Fibroblast of mammary gland (primary cell): ENCODE measurements around the gene CNOT1.
A peak's percentile ranks its signal among the peaks of the same experiment; 100 is the strongest.
"Not testable (repeated sequence)": the region's sequence is repeated elsewhere in the genome, so short reads cannot be mapped to it uniquely, and the experiment has no call there.

ENCODE experiments used
- DNase-seq: peaks from one replicate; pipeline ENCODE4 v3.0.0-alpha.2; 2010; ENCODE audit warnings: low read depth
- H3K4me3 ChIP-seq: 2 replicates; pipeline ENCODE4 v1.5.1; 2011; ENCODE audit warnings: low read depth, mild to moderate bottlenecking, low read length, moderate library complexity; ENCODE audit not compliant: control insufficient read depth
- TF ChIP-seq, protein P1 (sequence below): conservative IDR thresholded peaks from 2 replicates; pipeline ENCODE4 v1.5.1; 2011; ENCODE audit warnings: low read depth, low read length, inconsistent platforms; ENCODE audit not compliant: control insufficient read depth, insufficient read depth

CNOT1 gene

DNA sequence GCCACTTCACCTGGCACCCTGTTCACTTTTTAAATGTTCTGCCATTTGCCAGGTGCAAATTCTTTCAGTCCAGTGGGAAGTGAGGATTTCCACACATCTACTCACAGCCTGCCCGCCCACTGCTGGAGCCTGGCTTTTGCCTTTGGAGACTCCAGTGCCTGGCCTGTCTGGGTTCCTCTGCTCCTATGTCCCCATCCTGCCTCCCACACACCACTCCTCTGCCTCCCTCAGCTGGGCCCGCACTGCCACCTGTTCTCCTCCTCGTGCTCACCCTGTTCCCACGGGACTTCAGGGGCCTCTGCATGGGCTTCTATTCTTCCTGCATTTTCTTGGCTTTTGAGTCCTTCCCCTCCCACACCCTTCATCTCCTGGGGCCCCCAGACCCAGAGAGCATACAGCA is 137.6 kb downstream of the CNOT1 start:
- no peak for DNase-seq
- H3K4me3 ChIP-seq, result no peak overlapping the region
- TF ChIP-seq, protein P1, sequence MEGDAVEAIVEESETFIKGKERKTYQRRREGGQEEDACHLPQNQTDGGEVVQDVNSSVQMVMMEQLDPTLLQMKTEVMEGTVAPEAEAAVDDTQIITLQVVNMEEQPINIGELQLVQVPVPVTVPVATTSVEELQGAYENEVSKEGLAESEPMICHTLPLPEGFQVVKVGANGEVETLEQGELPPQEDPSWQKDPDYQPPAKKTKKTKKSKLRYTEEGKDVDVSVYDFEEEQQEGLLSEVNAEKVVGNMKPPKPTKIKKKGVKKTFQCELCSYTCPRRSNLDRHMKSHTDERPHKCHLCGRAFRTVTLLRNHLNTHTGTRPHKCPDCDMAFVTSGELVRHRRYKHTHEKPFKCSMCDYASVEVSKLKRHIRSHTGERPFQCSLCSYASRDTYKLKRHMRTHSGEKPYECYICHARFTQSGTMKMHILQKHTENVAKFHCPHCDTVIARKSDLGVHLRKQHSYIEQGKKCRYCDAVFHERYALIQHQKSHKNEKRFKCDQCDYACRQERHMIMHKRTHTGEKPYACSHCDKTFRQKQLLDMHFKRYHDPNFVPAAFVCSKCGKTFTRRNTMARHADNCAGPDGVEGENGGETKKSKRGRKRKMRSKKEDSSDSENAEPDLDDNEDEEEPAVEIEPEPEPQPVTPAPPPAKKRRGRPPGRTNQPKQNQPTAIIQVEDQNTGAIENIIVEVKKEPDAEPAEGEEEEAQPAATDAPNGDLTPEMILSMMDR, result no peak

DNA sequence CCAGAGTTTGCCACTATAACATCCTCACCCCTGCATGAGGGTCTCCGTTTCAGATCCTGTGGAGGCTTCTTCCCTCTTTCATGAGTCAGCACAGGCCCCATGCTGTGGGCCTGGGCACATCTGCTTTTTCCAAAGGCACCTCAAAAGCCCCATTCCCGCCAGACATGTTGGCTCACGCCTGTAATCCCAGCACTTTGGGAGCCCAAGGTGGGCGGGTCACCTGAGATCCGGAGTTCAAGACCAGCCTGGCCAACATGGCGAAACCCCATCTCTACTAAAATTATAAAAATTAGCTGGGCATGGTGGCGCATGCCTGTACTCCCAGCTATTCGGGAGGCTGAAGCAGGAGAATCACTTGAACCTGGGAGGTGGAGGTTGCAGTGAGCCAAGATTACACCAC is 139.1 kb downstream of the CNOT1 start:
- not testable (repeated sequence) for H3K4me3 ChIP-seq, DNase-seq

DNA sequence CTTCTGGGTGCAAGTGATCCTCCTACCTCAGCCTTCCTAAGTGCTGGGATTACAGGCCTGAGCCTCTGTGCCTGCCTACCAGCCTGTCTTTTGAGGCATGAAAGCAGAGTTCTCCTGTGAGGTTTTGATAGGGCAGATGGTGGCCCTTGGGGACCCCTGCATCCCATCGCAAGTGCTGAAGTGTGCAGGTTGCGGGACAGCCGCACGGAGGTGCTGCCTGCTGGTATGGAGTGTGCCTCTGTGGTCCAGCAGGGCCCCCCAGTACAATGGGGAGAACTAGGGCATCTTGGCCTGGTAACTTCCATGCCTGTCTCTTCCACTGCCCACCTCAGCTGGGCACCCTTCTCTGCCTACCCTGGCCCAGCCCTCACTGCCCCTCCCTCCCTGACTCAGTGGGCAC is 139.6 kb downstream of the CNOT1 start:
- H3K4me3 ChIP-seq, result no peak overlapping the region
- no peak for DNase-seq
- TF ChIP-seq, protein P1, result no peak

DNA sequence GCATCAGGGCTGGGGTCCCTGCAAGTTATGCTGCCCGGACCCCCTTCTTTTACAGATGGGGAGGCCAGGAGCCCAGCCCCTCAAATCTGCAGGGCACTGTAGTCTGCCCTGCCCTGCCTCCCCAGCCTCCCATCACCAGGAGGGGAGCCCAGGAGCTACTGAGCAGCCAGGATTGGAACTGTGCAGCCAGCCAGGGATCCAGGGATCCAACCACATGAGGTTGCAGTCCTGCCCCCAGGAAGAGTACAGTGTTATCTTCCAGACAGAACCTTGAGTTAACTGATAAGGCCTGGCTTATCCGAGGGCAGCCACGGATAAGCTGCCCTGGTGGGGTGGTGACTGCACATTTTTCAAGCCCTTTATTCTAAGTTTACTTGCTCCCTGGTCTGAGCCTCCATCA is 141.1 kb downstream of the CNOT1 start:
- no peak for DNase-seq
- TF ChIP-seq, protein P1, result no peak
- no peak overlapping the region for H3K4me3 ChIP-seq

DNA sequence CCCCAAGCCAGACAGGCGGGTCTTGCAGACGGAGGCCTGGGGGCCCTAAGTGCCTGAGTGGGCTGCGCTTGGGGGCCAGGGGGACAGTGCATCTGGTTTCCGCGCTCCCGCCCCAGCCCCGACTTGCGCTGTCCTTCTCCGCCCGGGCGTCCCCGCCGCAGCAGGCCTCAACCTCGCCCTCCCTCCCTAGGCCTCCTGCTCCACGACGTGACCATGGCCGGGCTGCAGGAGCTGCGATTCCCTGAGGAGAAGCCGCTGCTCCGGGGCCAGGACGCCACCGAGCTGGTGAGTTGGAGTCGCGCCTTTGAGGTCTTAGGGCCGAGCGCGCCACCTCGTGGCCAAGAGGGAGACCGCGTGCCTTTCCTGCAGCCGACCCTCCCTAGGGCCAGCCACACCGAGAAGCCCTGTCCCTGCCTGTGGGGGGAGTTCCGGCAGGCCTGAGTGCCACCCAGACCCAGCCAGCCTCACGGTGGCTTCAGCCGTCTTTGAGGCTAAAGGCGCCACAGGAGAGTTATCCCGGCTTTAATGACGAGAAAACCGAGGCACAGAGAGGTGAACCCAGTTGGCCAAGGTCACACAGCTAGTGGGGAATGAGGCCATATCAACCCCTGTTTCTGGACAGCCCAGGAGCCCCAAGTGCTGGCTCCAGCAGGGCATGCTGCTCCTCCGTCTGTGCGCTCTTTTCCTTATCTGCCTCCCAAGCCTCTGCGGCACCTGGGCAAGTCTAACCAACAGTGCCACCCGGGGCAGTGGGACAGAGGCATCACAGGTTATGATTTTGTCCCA is 141.9 kb downstream of the CNOT1 start:
- no peak overlapping the region for H3K4me3 ChIP-seq
- DNase-seq, result peak; percentile 66
- TF ChIP-seq, protein P1, result peak; percentile 66

DNA sequence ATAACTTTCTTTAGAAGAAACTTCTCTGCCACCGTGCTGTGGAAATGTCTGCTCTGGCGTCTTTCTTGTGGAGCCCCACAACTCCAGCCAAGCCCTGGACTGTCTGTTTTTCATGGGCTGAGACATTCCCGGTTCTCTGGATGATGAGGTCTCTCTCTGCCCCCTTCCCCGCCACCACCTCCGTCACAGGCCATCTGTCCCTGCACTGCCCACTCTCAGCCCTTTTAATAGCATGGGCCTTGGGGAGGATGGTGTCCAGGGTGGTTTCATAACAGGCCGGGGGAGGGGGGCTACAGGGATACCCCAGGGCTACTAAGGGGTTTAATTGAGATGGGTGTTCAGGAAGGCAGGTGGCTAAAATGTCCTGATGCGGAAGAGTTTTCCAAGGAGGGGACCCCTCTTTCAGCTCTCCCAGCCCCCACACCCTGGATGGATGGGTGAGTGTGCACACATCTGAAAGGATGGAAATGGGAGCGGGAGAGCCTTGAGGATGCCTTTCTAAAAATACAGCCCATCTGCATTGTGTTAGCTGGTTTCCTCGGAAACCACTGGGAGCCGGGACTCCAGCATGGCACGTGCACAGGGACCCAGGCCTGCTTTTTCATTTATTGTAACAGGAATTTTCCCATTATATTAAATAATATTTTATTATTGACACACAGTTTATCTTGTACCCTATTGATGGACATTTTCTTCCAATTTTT is 144.3 kb downstream of the CNOT1 start:
- TF ChIP-seq, protein P1, result no peak
- DNase-seq, result no peak
- H3K4me3 ChIP-seq, result no peak overlapping the region

DNA sequence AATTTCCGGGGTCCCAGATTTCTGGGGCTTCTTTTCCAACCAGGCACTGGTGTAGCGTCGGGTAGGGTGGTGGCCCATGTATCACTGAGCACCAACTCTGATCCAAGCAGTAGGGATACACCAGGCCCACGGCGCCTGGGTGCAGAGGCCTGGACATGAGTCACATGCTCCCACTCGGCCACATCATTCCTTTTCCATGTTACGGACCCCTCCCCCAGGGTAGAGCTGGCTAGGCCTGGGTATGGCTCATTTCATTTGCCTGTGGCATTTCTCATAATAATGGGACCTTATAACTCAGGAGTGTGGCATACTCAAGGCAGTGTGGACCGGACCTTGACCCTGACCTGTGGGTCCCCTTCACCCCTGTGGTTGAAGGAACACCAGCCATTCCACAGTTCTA is 147.7 kb downstream of the CNOT1 start:
- DNase-seq, result no peak
- TF ChIP-seq, protein P1, result no peak
- no peak overlapping the region for H3K4me3 ChIP-seq
